Loucy (cell line): ENCODE results near the gene KDM5C.
A peak's percentile ranks its signal among the peaks of the same experiment; 100 is the strongest.

Experiments
- H2AFZ ChIP-seq: fragments of 200-600 bp; sonication (generic); 2 replicates; pipeline ENCODE4 v1.6.0; 2016; ENCODE audit warnings: antibody characterized with exemption, mild to moderate bottlenecking, low read length, moderate library complexity
- H3F3A ChIP-seq: fragments of 200-600 bp; 2 replicates; pipeline ENCODE4 v1.6.0; 2016; ENCODE audit warnings: antibody characterized with exemption, low read depth, mild to moderate bottlenecking
- H3K27me3 ChIP-seq: fragments of 200-600 bp; sonication (generic); 2 replicates; pipeline ENCODE4 v1.6.1; 2014; ENCODE audit warnings: low read length, mild to moderate bottlenecking; ENCODE audit not compliant: insufficient read depth, poor library complexity, severe bottlenecking
- H3K36me3 ChIP-seq: fragments of 200-600 bp; sonication (generic); 2 replicates; pipeline ENCODE4 v1.6.1; 2016; ENCODE audit warnings: low read length; ENCODE audit not compliant: insufficient read depth
- H3K4me1 ChIP-seq: fragments of 200-600 bp; sonication (generic); 2 replicates; pipeline ENCODE4 v1.5.1; 2014; ENCODE audit warnings: low read length, mild to moderate bottlenecking; ENCODE audit not compliant: insufficient read depth, poor library complexity, severe bottlenecking
- H3K4me2 ChIP-seq: fragments of 200-600 bp; sonication (generic); 2 replicates; pipeline ENCODE4 v1.6.0; 2014; ENCODE audit warnings: antibody characterized with exemption, low read length, low read depth, mild to moderate bottlenecking; ENCODE audit not compliant: poor library complexity, severe bottlenecking
- H3K4me3 ChIP-seq: fragments of 200-600 bp; sonication (generic); 2 replicates; pipeline ENCODE4 v1.5.1; 2014; ENCODE audit warnings: low read length, mild to moderate bottlenecking, mixed read lengths; ENCODE audit not compliant: poor library complexity, severe bottlenecking
- H3K79me2 ChIP-seq: fragments of 200-600 bp; sonication (generic); 2 replicates; pipeline ENCODE4 v1.6.1; 2014; ENCODE audit warnings: low read length; ENCODE audit not compliant: insufficient read depth
- H3K9ac ChIP-seq: fragments of 200-600 bp; sonication (generic); 2 replicates; pipeline ENCODE4 v1.6.0; 2014; ENCODE audit warnings: mild to moderate bottlenecking, low read depth, low read length, moderate library complexity; ENCODE audit not compliant: poor library complexity, severe bottlenecking
- H3K9me2 ChIP-seq: fragments of 200-600 bp; sonication (generic); replicated peaks from 2 replicates; pipeline ENCODE4 v1.6.1; 2016; ENCODE audit warnings: low read depth, low read length, mixed read lengths
- H3K9me3 ChIP-seq: fragments of 200-600 bp; sonication (generic); 2 replicates; pipeline ENCODE4 v1.6.1; 2014; ENCODE audit warnings: mild to moderate bottlenecking, antibody characterized with exemption, low read length, low read depth; ENCODE audit not compliant: insufficient read depth
- H4K20me1 ChIP-seq: fragments of 200-600 bp; sonication (generic); 2 replicates; pipeline ENCODE4 v1.6.0; 2014; ENCODE audit warnings: antibody characterized with exemption, low read length, mild to moderate bottlenecking; ENCODE audit not compliant: insufficient read depth, poor library complexity, severe bottlenecking
- EZH2phosphoT487 ChIP-seq: fragments of 200-600 bp; IDR thresholded peaks from 2 replicates; pipeline ENCODE4 v1.6.1; 2018; ENCODE audit warnings: antibody characterized with exemption, mild to moderate bottlenecking, moderate library complexity, borderline replicate concordance
- TF ChIP-seq, protein P1 (sequence below): fragments of 200-600 bp; sonication (generic); conservative IDR thresholded peaks from 2 replicates; pipeline ENCODE4 v1.5.1; 2014; ENCODE audit warnings: mild to moderate bottlenecking, antibody characterized with exemption, low read length

Gene KDM5C

DNA sequence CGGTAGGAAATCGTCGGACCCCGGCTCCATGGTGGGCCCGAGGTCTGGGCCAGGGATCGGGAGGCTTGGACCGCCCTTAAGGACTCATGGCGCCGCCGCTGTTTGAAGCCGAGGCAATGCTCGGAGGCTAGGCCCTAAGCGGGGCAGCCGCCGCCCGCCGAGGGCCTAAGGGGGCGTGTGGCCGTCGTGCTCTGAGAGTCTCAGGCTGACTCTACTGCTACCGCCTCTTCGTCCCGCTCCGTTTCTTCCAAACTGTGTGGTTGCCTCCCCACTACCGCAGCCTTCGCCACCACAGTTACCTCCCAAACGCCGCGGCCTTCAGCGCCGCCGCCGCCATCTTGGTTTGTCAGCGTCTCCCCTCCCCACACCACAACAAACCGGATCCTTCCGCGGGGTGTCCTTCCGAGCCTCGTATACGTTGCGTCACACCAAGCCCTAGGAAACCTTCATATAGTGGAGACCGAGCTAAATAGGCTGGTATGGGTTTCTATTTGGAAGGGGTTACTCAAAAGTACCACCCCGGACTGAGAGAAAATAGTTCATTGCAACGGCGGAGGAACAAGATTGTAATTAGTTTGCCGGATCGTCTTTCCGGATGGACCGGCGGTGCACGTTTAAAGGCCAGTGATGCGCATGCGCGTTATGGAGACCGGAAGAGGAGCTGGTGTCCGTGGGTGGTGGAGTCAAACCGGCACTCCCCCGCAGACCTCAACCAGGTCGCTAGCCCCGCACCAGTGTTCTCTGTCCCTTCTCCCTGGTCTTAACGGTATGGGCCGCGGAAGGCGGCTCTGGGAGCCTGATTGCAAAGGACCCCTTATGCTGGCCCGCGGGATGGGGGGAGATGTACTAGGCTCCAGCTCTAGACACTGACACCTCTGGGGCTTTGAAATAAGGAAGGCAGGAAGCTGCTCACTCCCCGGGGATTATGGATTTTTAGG, at the start of gene KDM5C:
Gene KDM5C (minus strand): TSS at position 348 of the 938 bp plus-strand sequence. CDS start 318 bp downstream, at position 30.
- Histone ChIP-seq H4K20me1 (peaks cover 35% of the 10 kb centered on the region), H3K4me3 (peak within 1 kb of the TSS; percentile 79), H3K4me2 (peak within 1 kb of the TSS; percentile 98), H3F3A (no peaks in the 10 kb centered on the region), H3K36me3 (peaks cover 5% of the 10 kb centered on the region; the same call in 1 of the 2 replicates), H2AFZ (peak within 1 kb of the TSS; percentile 100), H3K27me3 (peaks cover 4% of the 10 kb centered on the region), H3K4me1 (peaks cover 21% of the 10 kb centered on the region), H3K9ac (peak within 1 kb of the TSS; percentile 98), H3K9me2 (no peaks in the 10 kb centered on the region), H3K9me3 (no peaks in the 10 kb centered on the region), H3K79me2 (peaks cover 54% of the 10 kb centered on the region)
- TF ChIP-seq, protein P1, sequence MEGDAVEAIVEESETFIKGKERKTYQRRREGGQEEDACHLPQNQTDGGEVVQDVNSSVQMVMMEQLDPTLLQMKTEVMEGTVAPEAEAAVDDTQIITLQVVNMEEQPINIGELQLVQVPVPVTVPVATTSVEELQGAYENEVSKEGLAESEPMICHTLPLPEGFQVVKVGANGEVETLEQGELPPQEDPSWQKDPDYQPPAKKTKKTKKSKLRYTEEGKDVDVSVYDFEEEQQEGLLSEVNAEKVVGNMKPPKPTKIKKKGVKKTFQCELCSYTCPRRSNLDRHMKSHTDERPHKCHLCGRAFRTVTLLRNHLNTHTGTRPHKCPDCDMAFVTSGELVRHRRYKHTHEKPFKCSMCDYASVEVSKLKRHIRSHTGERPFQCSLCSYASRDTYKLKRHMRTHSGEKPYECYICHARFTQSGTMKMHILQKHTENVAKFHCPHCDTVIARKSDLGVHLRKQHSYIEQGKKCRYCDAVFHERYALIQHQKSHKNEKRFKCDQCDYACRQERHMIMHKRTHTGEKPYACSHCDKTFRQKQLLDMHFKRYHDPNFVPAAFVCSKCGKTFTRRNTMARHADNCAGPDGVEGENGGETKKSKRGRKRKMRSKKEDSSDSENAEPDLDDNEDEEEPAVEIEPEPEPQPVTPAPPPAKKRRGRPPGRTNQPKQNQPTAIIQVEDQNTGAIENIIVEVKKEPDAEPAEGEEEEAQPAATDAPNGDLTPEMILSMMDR: no peak
- no peak for TF ChIP-seq EZH2phosphoT487

DNA sequence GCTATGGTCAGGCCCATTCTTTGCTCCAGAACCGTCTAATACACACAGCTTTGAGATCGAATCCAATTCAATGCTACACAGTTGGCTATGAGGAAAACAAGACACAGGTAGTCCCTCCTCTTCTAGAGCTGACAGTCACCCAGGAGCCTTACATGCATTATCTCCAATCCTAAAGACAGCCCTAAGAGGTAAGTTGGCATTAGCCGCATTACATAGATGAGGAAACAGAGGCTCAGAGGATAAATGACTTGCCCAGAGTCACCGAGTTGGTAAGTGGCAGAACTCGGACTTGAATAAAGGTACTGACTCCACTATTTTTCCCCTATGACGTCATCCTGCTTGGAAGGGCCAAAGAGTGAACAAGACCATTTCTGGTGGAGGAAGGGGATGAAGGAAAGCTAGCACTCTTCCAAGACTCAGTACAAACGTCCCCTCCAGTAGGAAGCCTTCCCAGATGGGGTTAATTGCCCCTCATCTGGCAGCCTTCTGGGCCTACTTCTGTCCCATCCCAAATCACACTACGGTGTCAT, 47.9 kb upstream of the KDM5C start:
- Histone ChIP-seq H4K20me1 (no peaks in the 10 kb centered on the region), H3K36me3 (no peaks in the 10 kb centered on the region), H3K9ac (no peak overlapping the region), H3K9me3 (no peaks in the 10 kb centered on the region), H3F3A (no peaks in the 10 kb centered on the region), H3K79me2 (no peaks in the 10 kb centered on the region), H3K4me1 (no peaks in the 10 kb centered on the region), H3K27me3 (no peaks in the 10 kb centered on the region), H3K4me3 (no peak overlapping the region), H3K4me2 (no peak overlapping the region), H2AFZ (no peak overlapping the region), H3K9me2 (no peaks in the 10 kb centered on the region)
- TF ChIP-seq, protein P1: no peak
- TF ChIP-seq EZH2phosphoT487: no peak

DNA sequence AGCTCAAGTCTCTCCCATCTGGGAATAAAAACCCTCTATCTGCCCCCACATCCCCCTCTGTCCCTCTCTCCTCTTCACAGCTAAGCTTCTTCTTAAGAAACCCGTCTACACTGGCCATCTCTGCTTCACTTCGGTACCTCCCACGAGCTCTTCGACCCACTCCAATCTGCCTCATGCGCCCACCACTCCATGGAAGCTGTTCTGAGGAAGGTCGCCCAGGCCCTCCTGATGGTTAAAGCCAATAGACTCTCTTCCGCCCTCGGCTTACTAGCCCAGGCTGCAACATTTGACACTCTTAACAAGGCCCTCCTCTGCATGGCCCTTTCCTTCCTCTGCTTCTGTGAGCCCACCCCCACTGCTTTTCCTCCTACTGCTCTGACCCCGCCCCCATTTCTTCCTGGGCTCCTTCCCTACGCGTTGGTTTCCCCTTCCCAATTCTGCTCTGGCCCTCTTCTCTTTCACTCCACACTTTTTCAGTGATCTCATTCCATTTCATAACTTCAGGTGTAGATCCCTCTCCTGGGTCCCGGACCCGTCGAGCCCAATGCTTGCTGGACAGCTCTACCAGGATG, 44.6 kb upstream of the KDM5C start:
- Histone ChIP-seq H3K79me2 (no peaks in the 10 kb centered on the region), H3K4me2 (no peak overlapping the region)
- no peak for TF ChIP-seq EZH2phosphoT487
- TF ChIP-seq, protein P1: no peak

More for the DNA sequence above, 44.6 kb upstream of the KDM5C start:
- H3K27me3 ChIP-seq: no peaks in the 10 kb centered on the region
- H3K36me3 ChIP-seq: no peaks in the 10 kb centered on the region
- no peaks in the 10 kb centered on the region for H3K4me1 ChIP-seq
- H4K20me1 ChIP-seq: no peaks in the 10 kb centered on the region
- H3K4me3 ChIP-seq: no peak overlapping the region
- H3K9ac ChIP-seq: no peak overlapping the region
- H3K9me2 ChIP-seq: no peaks in the 10 kb centered on the region
- no peak overlapping the region for H2AFZ ChIP-seq
- H3F3A ChIP-seq: no peaks in the 10 kb centered on the region
- H3K9me3 ChIP-seq: no peaks in the 10 kb centered on the region
